Adipocyte (in vitro differentiated cells): ENCODE data around the gene MPP2.

Experiments used
- DNase-seq: peaks from one replicate; pipeline ENCODE4 v3.0.0-alpha.2; 2015; ENCODE audit warnings: low read depth
- H3K27me3 ChIP-seq: replicated peaks from 2 replicates; pipeline ENCODE4 v1.7.0; 2013; ENCODE audit warnings: mild to moderate bottlenecking, low read length, moderate library complexity; ENCODE audit not compliant: control insufficient read depth, insufficient read depth
- H3K36me3 ChIP-seq: 2 replicates; pipeline ENCODE4 v1.7.0; 2013; ENCODE audit warnings: low read length, mild to moderate bottlenecking, moderate library complexity; ENCODE audit not compliant: control insufficient read depth, insufficient read depth, severe bottlenecking
- H3K4me1 ChIP-seq: 2 replicates; pipeline ENCODE4 v1.7.0; 2013; ENCODE audit warnings: mild to moderate bottlenecking, low read length, moderate library complexity; ENCODE audit not compliant: control insufficient read depth, insufficient read depth
- H3K4me3 ChIP-seq: 2 replicates; pipeline ENCODE4 v1.7.0; 2013; ENCODE audit warnings: mild to moderate bottlenecking, low read length, moderate library complexity
- H3K9ac ChIP-seq: 2 replicates; pipeline ENCODE4 v1.7.0; 2013; ENCODE audit warnings: mild to moderate bottlenecking, low read length, moderate library complexity
- H3K9me3 ChIP-seq: 2 replicates; pipeline ENCODE4 v1.7.0; 2013; ENCODE audit warnings: mild to moderate bottlenecking, low read length, moderate library complexity; ENCODE audit not compliant: control insufficient read depth

MPP2 gene

GRCh38 chr17:43913584-43913983 is 6.2 kb upstream of the MPP2 start:
- H3K9ac ChIP-seq: no peak overlapping the region
- no peak overlapping the region for H3K4me3 ChIP-seq
- DNase-seq: no peak
- H3K36me3 ChIP-seq: no peaks in the 10 kb centered on the region
- no peaks in the 10 kb centered on the region for H3K4me1 ChIP-seq
- no peaks in the 10 kb centered on the region for H3K9me3 ChIP-seq
- H3K27me3 ChIP-seq: peaks cover 16% of the 10 kb centered on the region

- DNase-seq: no peak
- H3K9ac ChIP-seq: no peak overlapping the region
- H3K27me3 ChIP-seq: peaks cover 12% of the 10 kb centered on the region
- H3K4me1 ChIP-seq: peaks cover 2% of the 10 kb centered on the region
- no peak overlapping the region for H3K4me3 ChIP-seq
- H3K36me3 ChIP-seq: no peaks in the 10 kb centered on the region
- H3K9me3 ChIP-seq: no peaks in the 10 kb centered on the region
Measured at GRCh38 chr17:43912635-43913304, 5.4 kb upstream of the MPP2 start.

- H3K27me3 ChIP-seq: peaks cover 12% of the 10 kb centered on the region
Measured at GRCh38 chr17:43911904-43912303, 4.6 kb upstream of the MPP2 start.

GRCh38 chr17:43909537-43910231 is 2.3 kb upstream of the MPP2 start:
- no peaks in the 10 kb centered on the region for H3K36me3 ChIP-seq
- no peak overlapping the region for H3K4me3 ChIP-seq
- H3K4me1 ChIP-seq: peaks cover 12% of the 10 kb centered on the region
- H3K27me3 ChIP-seq: peaks cover 12% of the 10 kb centered on the region
- DNase-seq: no peak
- no peaks in the 10 kb centered on the region for H3K9me3 ChIP-seq
- H3K9ac ChIP-seq: no peak overlapping the region

More at GRCh38 chr17:43911904-43912303, 4.6 kb upstream of the MPP2 start:
- Histone ChIP-seq H3K36me3 (no peaks in the 10 kb centered on the region), H3K4me3 (no peak overlapping the region), H3K9ac (no peak overlapping the region), H3K4me1 (peaks cover 5% of the 10 kb centered on the region), H3K9me3 (no peaks in the 10 kb centered on the region)
- DNase-seq: no peak

- Histone ChIP-seq H3K36me3 (no peaks in the 10 kb centered on the region), H3K9me3 (no peaks in the 10 kb centered on the region), H3K4me1 (peaks cover 12% of the 10 kb centered on the region), H3K27me3 (peaks cover 10% of the 10 kb centered on the region), H3K4me3 (peak overlapping the region; percentile 83), H3K9ac (peak overlapping the region; percentile 78)
- peak; percentile 84 for DNase-seq
Measured at GRCh38 chr17:43907998-43908721, 824 bp upstream of the MPP2 start.

GRCh38 chr17:43906951-43907424 is 348 bp downstream of the MPP2 start:
- no peaks in the 10 kb centered on the region for H3K36me3 ChIP-seq
- H3K4me3 ChIP-seq: peak overlapping the region; percentile 83
- no peak for DNase-seq
- H3K9me3 ChIP-seq: no peaks in the 10 kb centered on the region
- peaks cover 7% of the 10 kb centered on the region for H3K27me3 ChIP-seq
- peak overlapping the region; percentile 78 for H3K9ac ChIP-seq
- peaks cover 12% of the 10 kb centered on the region for H3K4me1 ChIP-seq

GRCh38 chr17:43905985-43906852 is 1.1 kb downstream of the MPP2 start:
- Histone ChIP-seq H3K4me3 (peak overlapping the region; percentile 83), H3K36me3 (no peaks in the 10 kb centered on the region), H3K9ac (no peak overlapping the region), H3K27me3 (no peaks in the 10 kb centered on the region), H3K4me1 (peaks cover 12% of the 10 kb centered on the region), H3K9me3 (no peaks in the 10 kb centered on the region)
- peak; percentile 78 for DNase-seq

GRCh38 chr17:43905400-43905984 is 1.8 kb downstream of the MPP2 start:
- Histone ChIP-seq H3K4me3 (no peak overlapping the region), H3K36me3 (no peaks in the 10 kb centered on the region), H3K4me1 (peaks cover 17% of the 10 kb centered on the region), H3K27me3 (no peaks in the 10 kb centered on the region), H3K9ac (no peak overlapping the region), H3K9me3 (no peaks in the 10 kb centered on the region)
- DNase-seq: no peak

- no peaks in the 10 kb centered on the region for H3K9me3 ChIP-seq
- peaks cover 13% of the 10 kb centered on the region for H3K4me1 ChIP-seq
- no peak overlapping the region for H3K9ac ChIP-seq
- DNase-seq: no peak
- no peak overlapping the region for H3K4me3 ChIP-seq
- no peaks in the 10 kb centered on the region for H3K27me3 ChIP-seq
- no peaks in the 10 kb centered on the region for H3K36me3 ChIP-seq
Measured at GRCh38 chr17:43901861-43902589, 5.3 kb downstream of the MPP2 start.
